Fibroblast of villous mesenchyme (primary cell): ENCODE results near the gene TNIP3. TPM values are rescaled to one million over a fixed set of nuclear protein-coding genes. Genes with fewer than 3 reads are reported as not detected.

ENCODE experiments used
- DNase-seq: peaks from one replicate; pipeline ENCODE4 v3.0.0-alpha.2; 2010; ENCODE audit warnings: low read depth
- H3K4me3 ChIP-seq: 2 replicates; pipeline ENCODE4 v1.5.1; 2011; ENCODE audit warnings: low read depth, mild to moderate bottlenecking, low read length
- CTCF ChIP-seq: IDR thresholded peaks from 2 replicates; pipeline ENCODE4 v1.5.1; 2012; ENCODE audit warnings: low read depth, mild to moderate bottlenecking, low read length; ENCODE audit not compliant: insufficient read depth
- small RNA-seq: library from RNA; depleted of rRNA; stranded (forward); fragments of <200 nt; gene quantifications from one replicate; pipeline ENCODE3, GENCODE V24; 2012
- total RNA-seq: library from RNA; depleted of rRNA; stranded (reverse); fragments of >200 nt; gene quantifications from 2 replicates; pipeline ENCODE4 v1.2.3, GENCODE V29; 2012

Gene TNIP3
- total RNA-seq, 1 donor, result 0.43 TPM

GRCh38 chr4:121094297-121094966 is 69.7 kb downstream of the TNIP3 start:
- no peak for DNase-seq
- H3K4me3 ChIP-seq, result no peak overlapping the region
- TF ChIP-seq CTCF, result no peak

- DNase-seq, result no peak
- no peak for TF ChIP-seq CTCF
- no peak overlapping the region for H3K4me3 ChIP-seq
These were observed 70.9 kb downstream of the TNIP3 start for GRCh38 chr4:121093261-121093660.

DNA sequence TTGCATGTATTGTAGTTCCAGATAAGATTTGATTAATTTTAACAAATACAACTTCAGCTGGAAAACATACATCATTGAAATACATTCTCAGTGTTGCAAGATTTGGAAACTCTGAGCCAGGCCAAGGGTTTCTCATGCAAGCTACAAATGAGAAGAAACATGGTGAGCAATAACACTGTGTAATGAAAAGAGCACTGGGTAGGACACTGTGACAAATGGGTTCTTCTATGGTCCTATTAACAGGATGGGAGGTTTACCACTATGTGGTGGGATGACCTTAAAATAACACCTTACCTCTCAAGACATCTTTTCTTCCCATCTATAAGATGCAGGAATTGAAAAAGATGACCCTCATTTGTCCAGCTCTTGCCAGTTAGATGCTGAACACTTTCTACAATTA is 72.2 kb downstream of the TNIP3 start:
- no peak overlapping the region for H3K4me3 ChIP-seq
- TF ChIP-seq CTCF, result no peak
- DNase-seq, result no peak

DNA sequence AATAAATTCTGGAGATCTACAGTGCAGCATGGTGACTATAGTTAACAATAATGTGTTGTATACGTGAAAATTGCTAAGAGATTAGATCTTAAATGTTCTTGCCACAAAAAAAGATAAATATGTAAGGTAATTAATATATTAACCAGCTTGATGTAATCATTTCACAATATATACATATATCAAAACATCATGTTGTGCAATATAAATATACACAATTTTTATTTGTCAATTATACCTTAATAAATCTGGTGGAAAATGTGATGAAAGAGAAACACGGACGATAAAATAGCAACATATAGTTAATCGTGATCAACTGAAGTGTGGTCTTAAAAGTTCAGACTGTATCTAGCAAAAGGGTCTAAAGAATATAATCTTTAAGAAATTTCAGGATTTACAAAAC is 75.3 kb downstream of the TNIP3 start:
- DNase-seq, result no peak
- no peak overlapping the region for H3K4me3 ChIP-seq
- no peak for TF ChIP-seq CTCF

Small RNAs within 50 kb of the gene (small RNA-seq; reads per million reads assigned to genes)
- not detected for gene RNU6-948P

Other genes starting within 250 kb of the TNIP3 start
- 23.8 and 30.7 TPM in 2 replicates for gene PRDM5, start 241.6 kb downstream of the TNIP3 start, total RNA-seq
- gene NDNF, start 91.8 kb downstream of the TNIP3 start, total RNA-seq, result 0.32 and 0.86 TPM in 2 replicates
- not detected in 2 replicates for gene QRFPR, start 216.7 kb upstream of the TNIP3 start, total RNA-seq